ENCODE data around the gene CLCN4.

CLCN4 gene

DNA sequence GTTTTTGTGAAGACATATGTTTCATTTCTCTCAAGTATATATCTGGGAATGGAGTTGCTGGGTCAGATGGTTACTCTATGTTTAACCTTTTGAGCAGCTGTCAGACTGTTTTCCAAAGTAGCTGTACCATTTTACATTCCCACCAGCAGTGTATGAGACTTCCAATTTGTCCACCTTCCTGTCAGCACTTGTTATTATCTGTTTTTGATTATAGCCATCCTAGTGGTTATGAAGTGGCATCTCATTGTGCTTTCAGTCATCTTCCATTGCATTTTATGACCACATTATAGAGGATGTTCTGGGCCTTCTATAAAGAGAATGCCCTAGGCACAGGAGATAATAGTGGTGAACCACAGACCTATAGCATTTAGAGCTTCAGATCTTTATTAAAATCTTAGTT lies 39.2 kb downstream of the CLCN4 start:
- TF ChIP-seq CTCF (IDR thresholded peaks at IDR 0.05; ENCODE audit: low read depth, low read length, missing control alignments) = no peak

DNA sequence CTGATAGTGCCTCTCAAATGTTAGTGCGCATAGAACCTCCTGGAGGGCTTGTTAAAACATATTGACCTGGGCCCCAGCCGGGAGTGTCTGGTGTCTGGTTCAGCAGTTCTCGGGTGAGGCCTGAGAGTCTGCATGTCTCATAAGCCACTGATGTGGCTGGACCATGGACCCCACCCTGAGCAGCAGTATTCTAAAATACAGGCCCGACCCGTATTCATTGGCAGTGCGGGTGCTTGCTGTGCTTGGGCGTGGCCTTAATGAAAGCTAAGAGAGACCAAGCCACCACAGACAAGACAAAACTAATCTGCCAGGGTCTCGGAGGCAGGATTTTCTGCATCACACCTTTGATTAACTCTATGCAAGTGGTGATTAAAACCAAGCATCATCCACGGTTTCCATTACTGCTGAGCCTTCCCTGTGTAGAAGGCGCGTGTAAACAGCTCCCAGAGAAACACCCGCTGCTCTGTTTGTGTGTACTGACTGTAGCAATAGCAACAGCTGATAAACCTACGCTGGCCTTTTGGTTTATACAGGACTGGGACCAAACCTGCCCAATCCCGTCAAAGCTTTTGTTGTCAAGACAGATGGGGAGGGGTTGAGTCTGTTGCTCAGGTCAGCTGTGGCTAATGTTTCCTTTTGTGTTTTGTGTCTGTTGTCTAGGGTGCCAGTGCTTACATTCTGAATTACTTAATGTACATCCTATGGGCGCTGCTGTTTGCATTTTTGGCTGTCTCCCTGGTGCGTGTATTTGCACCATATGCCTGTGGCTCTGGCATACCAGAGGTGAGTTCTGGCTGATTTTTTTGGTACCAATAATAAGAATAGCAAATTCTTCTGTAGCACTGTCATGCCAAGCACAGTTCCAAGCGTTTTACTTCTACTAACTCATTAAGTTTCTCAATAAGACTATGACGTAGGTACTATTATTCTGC lies 40.8 kb downstream of the CLCN4 start:
- DNase-seq (ENCODE audit: extremely low read depth, low read depth) = no peak
- H3K4me3 ChIP-seq (replicated peaks; ENCODE audit: low read depth, low read length) = no peak overlapping the region
- no peak for TF ChIP-seq CTCF (IDR thresholded peaks at IDR 0.05; ENCODE audit: low read depth, low read length, missing control alignments)

More for the DNA sequence above, 39.2 kb downstream of the CLCN4 start:
- H3K4me3 ChIP-seq (replicated peaks; ENCODE audit: low read depth, low read length) = no peak overlapping the region
- no peak for DNase-seq (ENCODE audit: extremely low read depth, low read depth)

DNA sequence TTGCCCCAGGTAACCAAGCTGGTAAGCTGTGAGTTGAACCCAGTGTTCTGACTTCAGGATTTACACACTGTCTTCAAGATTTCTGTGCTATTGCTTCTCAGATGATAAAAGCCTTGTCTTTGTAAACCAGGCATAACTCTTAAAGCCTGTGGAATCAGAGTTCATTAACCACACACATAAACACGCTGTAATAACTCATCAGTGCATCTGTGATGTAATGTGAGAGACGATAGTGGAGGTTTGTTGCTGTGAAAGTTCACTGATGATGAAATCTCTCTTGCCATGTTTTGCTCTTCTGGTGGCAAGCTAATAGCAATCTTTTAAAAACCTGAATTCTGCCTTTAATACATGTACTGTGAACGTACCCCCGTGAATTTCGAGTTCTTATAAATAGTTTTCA lies 41.5 kb downstream of the CLCN4 start:
- no peak overlapping the region for H3K4me3 ChIP-seq (replicated peaks; ENCODE audit: low read depth, low read length)
- no peak for TF ChIP-seq CTCF (IDR thresholded peaks at IDR 0.05; ENCODE audit: low read depth, low read length, missing control alignments)
- no peak for DNase-seq (ENCODE audit: extremely low read depth, low read depth)

GRCh38 chrX:10199212-10199611 lies 42.4 kb downstream of the CLCN4 start:
- TF ChIP-seq CTCF (IDR thresholded peaks at IDR 0.05; ENCODE audit: low read depth, low read length, missing control alignments) = no peak
- DNase-seq (ENCODE audit: extremely low read depth, low read depth) = no peak
- H3K4me3 ChIP-seq (replicated peaks; ENCODE audit: low read depth, low read length) = no peak overlapping the region

DNA sequence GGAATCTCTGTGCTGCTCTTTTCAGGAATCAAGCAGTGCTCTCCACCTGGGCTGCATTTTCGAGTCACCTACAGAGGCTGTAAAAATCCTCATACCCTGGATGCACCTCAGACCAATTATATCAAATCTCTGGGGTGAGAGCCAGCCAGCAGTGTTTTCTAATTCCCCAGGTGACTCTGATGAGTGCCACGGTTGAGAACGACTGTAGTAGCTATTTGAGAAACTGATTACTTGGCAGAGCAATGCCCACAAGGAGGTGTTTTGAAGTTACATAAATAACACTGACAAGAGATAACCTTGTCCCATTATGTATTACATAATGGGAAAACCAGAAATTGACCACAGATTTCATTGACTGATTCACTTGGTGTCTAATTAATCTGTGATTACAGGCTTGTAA lies 46.8 kb downstream of the CLCN4 start:
- no peak for TF ChIP-seq CTCF (IDR thresholded peaks at IDR 0.05; ENCODE audit: low read depth, low read length, missing control alignments)
- DNase-seq (ENCODE audit: extremely low read depth, low read depth) = no peak
- H3K4me3 ChIP-seq (replicated peaks; ENCODE audit: low read depth, low read length) = no peak overlapping the region

- no peak overlapping the region for H3K4me3 ChIP-seq (replicated peaks; ENCODE audit: low read depth, low read length)
- DNase-seq (ENCODE audit: extremely low read depth, low read depth) = no peak
- no peak for TF ChIP-seq CTCF (IDR thresholded peaks at IDR 0.05; ENCODE audit: low read depth, low read length, missing control alignments)
These were observed 49.5 kb downstream of the CLCN4 start for GRCh38 chrX:10206317-10206716.

Data from HFF-Myc (cell line).